COLO668 (cell line): ENCODE results near the gene RIC8A.

Experiments
- DNase-seq: peaks from one replicate; lab custom pipeline; 2025; ENCODE audit not compliant: unreplicated experiment; lab: John Stamatoyannopoulos, UW

The RIC8A gene

DNA sequence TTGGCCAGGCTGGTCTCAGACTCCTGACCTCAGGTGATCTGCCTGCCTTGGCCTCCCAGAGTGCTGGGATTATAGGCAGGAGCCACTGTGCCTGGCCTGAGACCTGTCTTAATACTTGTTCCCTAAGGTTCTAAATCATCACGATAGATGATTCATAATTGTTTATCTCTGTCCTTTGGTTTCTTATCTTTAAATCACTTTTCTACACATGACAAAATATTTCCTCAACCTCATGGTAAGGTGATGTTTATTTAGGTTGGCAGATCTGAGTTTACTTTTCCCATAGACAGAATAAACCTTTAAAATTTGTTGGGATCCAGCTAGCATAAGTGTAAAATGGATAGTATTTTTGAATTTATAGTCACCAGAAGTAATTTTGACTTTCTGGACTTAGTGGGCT is 32.8 kb downstream of the RIC8A start:
- DNase-seq = no peak

DNA sequence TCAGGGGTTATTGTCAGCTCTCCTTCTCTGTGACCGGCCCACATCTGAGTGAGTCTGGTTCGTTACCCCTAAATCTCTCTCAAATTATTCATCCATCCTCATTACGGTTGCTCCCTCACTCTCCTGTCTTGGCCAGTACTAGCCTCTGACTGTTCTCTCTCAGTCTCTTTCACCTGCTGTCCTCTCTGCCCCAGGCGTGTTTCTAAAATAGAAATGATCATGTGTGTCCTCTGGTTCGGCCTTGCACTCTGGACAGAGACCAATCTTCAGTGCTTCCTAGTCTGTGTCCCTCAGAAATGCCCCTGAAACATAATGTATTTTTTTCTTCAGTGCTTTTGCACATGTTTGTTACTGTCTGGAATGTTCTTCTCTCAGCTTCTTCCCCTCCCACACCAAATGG is 34.1 kb downstream of the RIC8A start:
- DNase-seq = no peak

GRCh38 chr11:244376-244775 is 36.9 kb downstream of the RIC8A start:
- DNase-seq = no peak

GRCh38 chr11:249062-249461 is 41.6 kb downstream of the RIC8A start:
- no peak for DNase-seq

DNA sequence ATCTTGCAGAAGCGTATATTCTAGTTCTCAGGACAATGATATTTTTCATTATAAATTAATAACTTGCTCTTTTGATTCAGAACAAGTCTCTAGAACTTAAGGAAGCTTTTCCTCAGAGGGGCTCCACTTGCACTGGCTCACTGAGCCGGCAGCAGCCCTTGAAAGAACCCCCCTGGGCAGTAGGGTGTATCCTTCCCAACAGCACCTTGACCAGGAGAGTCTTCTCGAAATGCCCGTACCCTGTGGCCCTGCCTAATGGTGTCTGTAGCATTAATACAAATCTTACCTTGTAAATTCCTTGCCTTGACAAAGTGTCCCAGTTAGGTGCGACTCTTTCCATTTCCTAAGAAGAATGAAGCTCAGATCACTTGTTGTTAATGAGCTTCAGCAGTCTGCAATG is 42.8 kb downstream of the RIC8A start:
- DNase-seq = no peak

DNA sequence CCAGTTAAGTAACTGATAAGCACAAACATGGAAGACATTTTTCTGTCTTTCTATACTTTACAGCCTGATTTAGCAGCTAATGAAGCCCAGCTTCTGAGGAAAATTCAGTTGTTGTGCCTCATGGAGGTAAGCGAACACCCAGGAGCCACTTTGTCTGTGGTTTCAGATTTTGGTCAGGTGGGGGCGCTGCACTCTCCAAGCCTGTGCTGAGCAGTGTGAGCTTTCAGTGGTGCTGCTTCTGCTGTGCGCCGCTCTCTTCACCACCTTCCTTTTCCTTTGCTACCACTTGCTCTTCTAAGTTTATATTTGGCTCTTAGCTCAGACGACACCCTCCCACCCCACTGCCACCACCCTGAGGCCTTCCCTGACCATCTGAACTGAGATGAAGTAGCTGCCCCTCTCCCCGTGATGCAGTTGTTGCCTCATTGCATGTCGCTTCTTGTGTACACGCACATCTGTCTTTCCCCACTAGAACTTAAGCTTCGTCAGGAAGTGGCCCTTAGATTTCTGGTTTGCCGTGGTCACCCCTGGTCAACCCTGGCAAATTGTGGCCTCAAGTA is 43.3 kb downstream of the RIC8A start:
- DNase-seq = peak; percentile 0

- no peak for DNase-seq
Observed at GRCh38 chr11:251550-251949, 44.0 kb downstream of the RIC8A start.

DNA sequence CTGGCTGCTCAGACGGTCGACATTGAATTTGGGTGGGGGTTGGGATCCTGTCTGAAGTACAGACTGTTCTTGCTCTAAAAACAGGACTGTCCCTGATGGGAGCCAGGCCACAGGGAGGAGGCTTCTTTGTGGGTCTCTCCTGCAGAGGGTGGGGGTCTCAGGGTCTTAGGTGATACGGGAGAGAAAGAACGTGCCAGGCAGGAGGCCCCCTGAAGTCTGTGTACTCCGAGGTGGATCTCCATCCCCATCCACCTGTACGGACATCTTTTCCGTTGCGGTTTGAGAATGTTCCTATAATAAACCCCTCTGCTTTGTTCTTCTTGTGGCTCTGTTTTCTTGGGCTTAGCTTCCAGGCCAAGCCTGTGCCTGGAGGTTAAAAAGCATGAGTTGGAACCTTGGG is 45.2 kb downstream of the RIC8A start:
- no peak for DNase-seq

DNA sequence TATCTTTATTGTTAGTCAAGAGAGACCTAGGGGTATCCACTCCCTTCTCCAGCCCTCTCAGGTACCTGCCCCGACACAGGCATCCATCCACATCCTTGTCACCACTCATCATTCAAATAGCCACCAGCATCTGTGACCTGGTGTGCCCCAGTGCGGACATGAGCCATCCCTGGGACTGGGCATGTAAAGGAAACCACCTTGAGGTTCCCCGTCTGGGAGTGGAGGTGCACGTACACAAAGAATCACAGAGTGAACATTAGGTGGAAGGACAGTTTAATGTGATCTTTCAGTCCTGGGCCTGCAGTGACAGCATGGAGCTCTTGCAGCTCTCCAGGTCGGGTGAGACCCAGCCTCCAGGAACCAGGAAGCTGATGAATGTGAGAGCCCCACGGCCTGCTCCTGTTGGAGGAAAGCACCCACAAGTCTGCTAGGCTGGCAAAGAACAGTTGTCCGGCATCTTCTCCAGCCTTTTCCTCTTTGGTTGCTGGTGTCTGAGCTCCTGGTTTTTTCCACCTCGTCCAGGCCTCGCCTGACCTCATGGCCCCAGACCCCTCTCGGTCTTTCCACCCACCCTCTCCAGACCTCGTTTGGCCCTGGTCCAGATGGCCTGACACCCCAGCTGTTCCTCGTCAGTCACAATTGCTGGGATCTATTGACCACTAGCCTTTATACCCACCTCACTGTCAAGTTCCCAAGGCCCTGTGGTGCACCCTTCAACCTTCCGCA is 45.8 kb downstream of the RIC8A start:
- no peak for DNase-seq

DNA sequence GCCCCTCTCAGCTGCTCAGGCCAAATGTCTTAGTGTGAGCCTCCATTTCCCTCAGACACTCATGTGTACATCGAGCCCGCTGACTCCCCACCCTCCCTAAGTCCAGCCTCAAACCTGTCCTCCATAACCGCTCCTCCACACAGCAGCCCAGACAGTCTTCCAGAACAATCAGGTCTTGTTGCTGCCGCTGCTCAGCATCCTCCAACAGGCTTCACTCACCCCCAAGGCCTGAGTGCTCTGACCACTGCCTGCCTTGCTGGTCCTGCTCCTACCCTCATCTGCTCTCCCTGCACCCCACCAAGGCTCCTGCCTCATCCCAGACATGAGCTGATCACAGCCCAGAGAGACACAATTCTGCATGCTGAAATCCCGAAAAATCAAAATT is 46.4 kb downstream of the RIC8A start:
- no peak for DNase-seq

GRCh38 chr11:255176-255575 is 47.7 kb downstream of the RIC8A start:
- no peak for DNase-seq

DNA sequence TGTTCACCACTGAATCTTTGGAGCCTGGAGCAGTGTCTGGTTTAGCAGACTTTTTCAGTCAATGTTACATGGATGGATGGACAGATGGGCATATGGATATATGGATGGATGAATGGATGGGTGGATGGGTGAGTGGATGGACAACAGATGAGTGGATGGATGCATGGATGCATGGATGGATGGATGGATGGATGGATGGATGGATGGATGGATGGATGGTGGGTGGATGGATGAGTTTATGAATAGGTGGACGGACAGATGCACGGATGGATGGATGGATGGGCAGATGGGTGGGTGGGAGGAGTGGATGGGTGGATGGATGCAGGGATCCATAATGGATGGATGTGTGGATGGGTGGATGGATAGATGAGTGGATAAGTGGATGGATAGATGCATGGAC is 48.3 kb downstream of the RIC8A start:
- no peak for DNase-seq

DNA sequence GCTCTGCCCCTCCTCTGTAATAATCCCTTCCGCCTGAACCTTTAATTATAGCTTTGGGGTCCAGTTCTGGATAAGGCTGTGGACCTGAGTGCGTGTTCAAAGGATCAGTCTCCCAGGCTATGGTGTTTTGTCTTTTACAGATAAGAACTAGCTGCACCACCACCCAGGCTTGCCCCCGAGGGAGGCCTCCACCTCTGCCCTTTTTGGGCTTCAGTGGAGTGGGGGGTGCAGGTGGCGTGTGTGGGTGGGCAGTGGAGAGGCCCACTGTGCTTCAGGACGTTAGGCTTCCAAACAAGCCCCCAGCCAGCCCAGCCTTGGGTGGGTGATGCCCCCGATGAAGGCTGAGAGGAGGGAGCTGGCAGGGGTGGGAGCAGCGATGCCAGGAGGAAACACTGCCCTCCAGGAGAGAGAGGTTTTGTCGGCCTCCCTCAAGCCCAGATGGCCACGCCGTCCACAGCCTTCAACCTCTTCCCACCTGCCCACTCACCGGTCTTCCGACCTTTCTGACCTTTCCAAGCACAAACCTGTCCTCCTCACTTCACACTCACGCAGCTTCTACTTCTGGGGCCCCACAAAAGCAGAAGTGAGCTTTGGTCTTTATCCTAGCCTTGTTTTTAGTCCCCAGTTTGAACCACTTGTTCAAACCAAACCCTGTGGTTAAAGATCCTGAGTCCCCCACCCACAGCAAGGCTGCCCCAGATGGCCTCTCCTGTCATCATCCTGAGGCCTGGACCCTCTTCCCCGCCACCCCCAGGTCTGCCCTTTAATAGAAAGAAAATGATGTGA is 49.6 kb downstream of the RIC8A start:
- DNase-seq = no peak

GRCh38 chr11:257766-258493 is 50.4 kb downstream of the RIC8A start:
- no peak for DNase-seq

GRCh38 chr11:259413-259812 is 51.9 kb downstream of the RIC8A start:
- DNase-seq = no peak

GRCh38 chr11:261624-262023 is 54.1 kb downstream of the RIC8A start:
- no peak for DNase-seq
